Peyer's patch (tissue), 4 donors: ENCODE measurements around the gene SERPINA3. TPM values are rescaled to one million over a fixed set of nuclear protein-coding genes. Genes with fewer than 3 reads are reported as not detected.

Source experiments
- DNase-seq, 3 donors: peaks; one replicate each; pipeline ENCODE4 v3.0.0-alpha.2; 2017 to 2019
- H3K27ac ChIP-seq, 4 donors: fragments of 200-600 bp; sonication (generic); one replicate each; pipeline ENCODE4 v1.5.1; 2016 to 2019
- H3K27me3 ChIP-seq, 2 donors: fragments of 200-600 bp; sonication (generic); one replicate each; pipeline ENCODE4 v1.5.1; 2019
- H3K36me3 ChIP-seq, 3 donors: fragments of 200-600 bp; sonication (generic); one replicate each; pipeline ENCODE4 v1.5.1; 2016 to 2019
- H3K4me1 ChIP-seq, 4 donors: fragments of 200-600 bp; sonication (generic); one replicate each; pipeline ENCODE4 v1.5.1; 2016 to 2019
- H3K4me3 ChIP-seq, 4 donors: fragments of 200-600 bp; sonication (generic); 1 replicate in 3 of 4; 2 replicates in 1 of 4; pipeline ENCODE4 v1.5.1; 2016 to 2019; ENCODE audit warnings: mild to moderate bottlenecking in 1 of 4
- H3K9me3 ChIP-seq, 4 donors: fragments of 200-600 bp; sonication (generic); one replicate each; pipeline ENCODE4 v1.5.1; 2016 to 2019; ENCODE audit warnings: mild to moderate bottlenecking in 1 of 4
- POLR2A ChIP-seq, 2 donors: fragments of 450-650 bp; IDR thresholded peaks; one replicate each; pipeline ENCODE4 v1.5.1; 2017; ENCODE audit warnings: antibody characterized with exemption in 2 of 2, mild to moderate bottlenecking in 2 of 2, moderate library complexity in 2 of 2
- total RNA-seq, 4 donors: library from RNA; depleted of rRNA; stranded (reverse); fragments of >200 nt; gene quantifications; one replicate each; pipeline ENCODE4 v1.1.0, GENCODE V29; 2016
- TF ChIP-seq, protein P1 (sequence below), 6 experiments: fragments of 450-650 bp in 4 of 6; fragments of 200-600 bp in 2 of 6; sonication (generic) in 1 of 6; IDR thresholded peaks; one replicate each; pipeline ENCODE4 v1.5.1; 2017 to 2019; ENCODE audit warnings: antibody characterized with exemption in 6 of 6, mild to moderate bottlenecking in 3 of 6, moderate library complexity in 1 of 6

Gene SERPINA3
- total RNA-seq, 4 donors from 2014 or later = 25.9 to 61.8 (median 34.5) TPM

DNA sequence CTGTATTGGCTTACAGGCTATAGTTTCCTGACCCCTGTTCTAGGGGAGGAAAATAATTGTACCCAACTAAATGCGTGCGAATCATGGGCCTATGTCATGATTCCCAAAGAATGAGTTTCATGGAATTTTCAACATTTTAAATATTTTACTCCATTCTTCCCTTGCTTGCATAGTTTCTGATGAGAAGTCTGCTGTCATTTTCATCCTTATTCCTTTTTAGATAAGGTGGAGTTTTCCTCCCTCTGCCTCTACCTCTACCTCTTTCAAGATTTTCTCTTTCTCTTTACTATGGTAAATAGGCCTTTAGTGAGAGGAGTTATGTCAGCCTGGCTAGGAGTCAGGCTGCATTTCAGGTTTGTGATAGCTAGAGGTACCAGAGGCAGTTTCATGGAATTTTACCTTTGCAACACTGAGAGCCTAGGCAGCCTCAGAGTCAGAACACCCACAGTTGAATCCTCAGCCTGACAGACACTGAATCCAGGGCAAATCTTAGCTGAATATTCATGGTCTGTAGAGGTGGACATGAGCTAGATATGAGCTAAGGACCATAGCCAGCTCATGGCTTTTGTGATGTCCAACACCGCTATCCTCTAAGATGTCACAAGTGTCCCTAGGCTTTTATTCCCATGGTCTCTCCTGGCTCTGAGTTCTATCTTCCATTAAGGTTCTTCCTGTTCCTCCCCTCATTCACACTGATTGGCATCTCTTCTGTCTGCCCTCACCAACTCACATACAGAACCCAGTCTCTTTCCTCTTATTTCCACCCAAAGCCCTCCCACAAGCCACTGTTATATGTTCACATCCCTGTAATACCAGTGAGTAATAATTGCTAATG lies 6.0 kb downstream of the SERPINA3 start:
- Histone ChIP-seq H3K9me3 (peaks cover 0 to 16% (median 0%) of the 10 kb centered on the region in 4 donors), H3K36me3 (no peaks in the 10 kb centered on the region), H3K4me1 (no peaks in the 10 kb centered on the region), H3K27me3 (no peaks in the 10 kb centered on the region), H3K4me3 (no peak overlapping the region), H3K27ac (no peak overlapping the region)
- no peak for DNase-seq
- TF ChIP-seq, protein P1, sequence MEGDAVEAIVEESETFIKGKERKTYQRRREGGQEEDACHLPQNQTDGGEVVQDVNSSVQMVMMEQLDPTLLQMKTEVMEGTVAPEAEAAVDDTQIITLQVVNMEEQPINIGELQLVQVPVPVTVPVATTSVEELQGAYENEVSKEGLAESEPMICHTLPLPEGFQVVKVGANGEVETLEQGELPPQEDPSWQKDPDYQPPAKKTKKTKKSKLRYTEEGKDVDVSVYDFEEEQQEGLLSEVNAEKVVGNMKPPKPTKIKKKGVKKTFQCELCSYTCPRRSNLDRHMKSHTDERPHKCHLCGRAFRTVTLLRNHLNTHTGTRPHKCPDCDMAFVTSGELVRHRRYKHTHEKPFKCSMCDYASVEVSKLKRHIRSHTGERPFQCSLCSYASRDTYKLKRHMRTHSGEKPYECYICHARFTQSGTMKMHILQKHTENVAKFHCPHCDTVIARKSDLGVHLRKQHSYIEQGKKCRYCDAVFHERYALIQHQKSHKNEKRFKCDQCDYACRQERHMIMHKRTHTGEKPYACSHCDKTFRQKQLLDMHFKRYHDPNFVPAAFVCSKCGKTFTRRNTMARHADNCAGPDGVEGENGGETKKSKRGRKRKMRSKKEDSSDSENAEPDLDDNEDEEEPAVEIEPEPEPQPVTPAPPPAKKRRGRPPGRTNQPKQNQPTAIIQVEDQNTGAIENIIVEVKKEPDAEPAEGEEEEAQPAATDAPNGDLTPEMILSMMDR (IDR thresholded peaks at IDR 0.05) = no peak
- no peak for TF ChIP-seq POLR2A (IDR thresholded peaks at IDR 0.05)

DNA sequence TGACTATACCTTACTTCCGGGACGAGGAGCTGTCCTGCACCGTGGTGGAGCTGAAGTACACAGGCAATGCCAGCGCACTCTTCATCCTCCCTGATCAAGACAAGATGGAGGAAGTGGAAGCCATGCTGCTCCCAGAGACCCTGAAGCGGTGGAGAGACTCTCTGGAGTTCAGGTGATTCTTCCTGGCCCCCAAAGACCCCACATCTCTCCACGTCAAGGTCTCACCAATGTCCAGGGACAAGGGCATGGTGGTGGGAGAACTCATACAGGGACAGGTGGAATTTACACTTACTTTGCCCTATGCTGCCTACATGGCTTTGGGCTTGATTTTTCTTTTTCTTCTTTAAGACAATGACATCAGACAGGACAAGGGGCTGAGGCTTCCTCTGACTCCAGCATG lies 7.1 kb downstream of the SERPINA3 start:
- H3K27ac ChIP-seq = no peak overlapping the region
- TF ChIP-seq POLR2A (IDR thresholded peaks at IDR 0.05) = no peak
- TF ChIP-seq, protein P1 (IDR thresholded peaks at IDR 0.05) = no peak
- no peak for DNase-seq
- H3K9me3 ChIP-seq = peaks cover 0 to 16% (median 0%) of the 10 kb centered on the region in 4 donors
- no peaks in the 10 kb centered on the region for H3K36me3 ChIP-seq
- H3K4me1 ChIP-seq = no peaks in the 10 kb centered on the region
- no peak overlapping the region for H3K4me3 ChIP-seq
- no peaks in the 10 kb centered on the region for H3K27me3 ChIP-seq

DNA sequence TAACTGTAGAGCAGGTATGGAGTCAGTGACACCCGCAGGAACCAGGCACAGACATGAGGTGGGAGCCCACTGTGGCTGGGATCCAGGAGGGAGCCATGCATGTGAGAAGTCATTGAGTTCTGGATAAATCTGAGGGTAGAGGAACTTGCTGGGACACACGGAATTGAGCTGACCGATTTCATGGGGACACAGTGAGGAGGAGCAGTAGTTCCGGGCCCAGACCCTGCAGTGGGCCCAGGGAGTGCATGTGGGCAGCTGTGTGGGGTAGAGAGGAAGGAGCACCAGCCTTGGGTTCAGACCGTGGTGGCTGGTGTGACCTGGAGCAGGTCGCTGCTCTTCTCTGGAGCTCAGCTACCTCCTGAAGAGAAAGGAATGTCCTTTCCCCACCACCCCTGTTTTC lies 8.4 kb downstream of the SERPINA3 start:
- Histone ChIP-seq H3K27ac (no peak overlapping the region), H3K9me3 (peaks cover 0 to 16% (median 0%) of the 10 kb centered on the region in 4 donors), H3K27me3 (no peaks in the 10 kb centered on the region), H3K4me1 (no peaks in the 10 kb centered on the region), H3K36me3 (no peaks in the 10 kb centered on the region), H3K4me3 (no peak overlapping the region)
- DNase-seq = no peak
- TF ChIP-seq, protein P1 (IDR thresholded peaks at IDR 0.05) = no peak
- no peak for TF ChIP-seq POLR2A (IDR thresholded peaks at IDR 0.05)

DNA sequence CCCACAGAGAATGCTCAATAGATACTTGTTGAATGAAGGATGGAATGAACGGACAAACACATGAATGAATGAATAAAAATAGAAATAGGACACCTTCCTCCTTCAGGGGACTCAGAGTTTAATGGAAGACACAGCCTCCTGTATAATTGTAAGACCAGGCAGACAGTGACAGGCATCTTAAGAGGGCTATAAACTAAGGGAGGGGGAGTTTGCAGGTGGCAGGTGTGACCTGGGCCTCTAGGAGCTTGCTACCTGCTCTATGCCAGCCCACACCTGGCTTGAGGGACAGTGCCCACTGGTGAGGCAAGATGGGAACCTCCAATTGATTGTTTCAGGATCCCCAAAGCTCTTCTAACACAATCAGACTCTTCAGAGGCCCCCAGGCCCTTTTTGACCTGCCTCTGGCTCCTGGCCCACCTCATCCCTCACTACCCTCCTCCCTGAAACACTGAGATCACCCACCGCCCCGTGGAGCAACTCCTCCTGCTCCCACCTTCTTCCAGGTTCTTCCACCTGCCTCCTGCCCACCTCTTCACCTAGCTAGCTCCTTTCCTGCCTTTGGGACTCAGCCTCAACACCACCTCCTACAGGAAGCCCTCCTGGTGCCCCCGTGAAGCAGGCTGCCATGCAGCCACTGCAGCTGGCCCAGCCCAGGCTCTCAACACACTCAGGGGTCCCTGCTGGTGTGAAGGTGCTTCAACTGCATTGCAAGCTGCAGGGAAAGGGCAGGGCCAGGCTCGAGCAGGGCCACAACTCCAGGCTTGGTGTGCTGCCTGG lies 9.4 kb downstream of the SERPINA3 start:
- Histone ChIP-seq H3K27ac (no peak overlapping the region), H3K27me3 (no peaks in the 10 kb centered on the region), H3K9me3 (peaks cover 0 to 16% (median 0%) of the 10 kb centered on the region in 4 donors), H3K36me3 (no peaks in the 10 kb centered on the region), H3K4me3 (no peak overlapping the region), H3K4me1 (no peaks in the 10 kb centered on the region)
- DNase-seq = no peak
- no peak for TF ChIP-seq POLR2A (IDR thresholded peaks at IDR 0.05)
- TF ChIP-seq, protein P1 (IDR thresholded peaks at IDR 0.05) = no peak

DNA sequence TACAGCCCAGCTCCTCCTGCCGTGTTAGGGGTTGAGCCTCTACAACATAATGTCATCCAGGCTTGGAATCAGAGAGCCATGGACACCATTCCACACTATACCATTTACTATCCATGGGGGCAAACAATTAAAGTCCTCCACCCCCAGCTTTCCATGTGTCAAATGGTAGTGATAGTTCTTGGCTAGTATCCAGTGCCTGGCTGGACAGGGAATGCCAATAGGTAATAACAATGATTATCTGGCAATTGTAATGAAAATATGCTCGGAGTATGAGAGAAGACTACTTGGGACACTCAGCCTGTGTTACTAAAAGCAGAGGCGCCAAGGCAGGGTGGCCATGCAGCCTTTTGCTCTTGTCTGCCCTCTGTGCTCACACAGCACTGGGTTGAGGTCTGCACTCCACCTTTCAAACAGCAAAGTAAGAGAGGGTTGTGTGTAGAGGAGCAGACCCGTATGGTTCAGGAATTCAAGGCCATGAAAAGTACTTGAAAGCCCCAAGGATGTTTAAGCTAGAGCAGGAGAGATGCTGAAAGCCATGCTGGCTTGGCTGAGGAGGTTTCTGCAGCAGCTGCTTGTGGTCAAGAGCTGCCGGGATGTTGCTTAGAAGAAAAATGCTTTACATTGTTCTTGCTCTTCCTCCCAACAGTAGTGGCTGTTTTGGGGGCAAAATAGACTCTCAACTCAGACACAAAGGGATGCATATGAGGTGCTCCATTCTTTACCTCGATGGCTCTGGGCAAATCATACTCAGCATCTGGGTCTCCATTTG lies 10.6 kb downstream of the SERPINA3 start:
- Histone ChIP-seq H3K4me3 (no peak overlapping the region), H3K9me3 (peaks cover 0 to 12% (median 0%) of the 10 kb centered on the region in 4 donors), H3K27ac (no peak overlapping the region), H3K4me1 (no peaks in the 10 kb centered on the region), H3K27me3 (no peaks in the 10 kb centered on the region), H3K36me3 (no peaks in the 10 kb centered on the region)
- no peak for DNase-seq
- TF ChIP-seq POLR2A (IDR thresholded peaks at IDR 0.05) = no peak
- TF ChIP-seq, protein P1 (IDR thresholded peaks at IDR 0.05) = no peak
